OCI-LY3 (cell line): ENCODE measurements around the gene CACFD1.

Source experiments
- EZH2phosphoT487 ChIP-seq: fragments of 200-600 bp; shearing (Covaris generic); IDR thresholded peaks from 2 replicates; pipeline ENCODE4 v1.6.1; 2018; ENCODE audit warnings: antibody characterized with exemption, mixed run types, low read depth
- TF ChIP-seq, protein P1 (sequence below): fragments of 200-600, 300-600 bp; sonication (generic); IDR thresholded peaks from 2 replicates; pipeline ENCODE4 v1.5.1; 2014; ENCODE audit warnings: antibody characterized with exemption, low read length, low read depth

DNA sequence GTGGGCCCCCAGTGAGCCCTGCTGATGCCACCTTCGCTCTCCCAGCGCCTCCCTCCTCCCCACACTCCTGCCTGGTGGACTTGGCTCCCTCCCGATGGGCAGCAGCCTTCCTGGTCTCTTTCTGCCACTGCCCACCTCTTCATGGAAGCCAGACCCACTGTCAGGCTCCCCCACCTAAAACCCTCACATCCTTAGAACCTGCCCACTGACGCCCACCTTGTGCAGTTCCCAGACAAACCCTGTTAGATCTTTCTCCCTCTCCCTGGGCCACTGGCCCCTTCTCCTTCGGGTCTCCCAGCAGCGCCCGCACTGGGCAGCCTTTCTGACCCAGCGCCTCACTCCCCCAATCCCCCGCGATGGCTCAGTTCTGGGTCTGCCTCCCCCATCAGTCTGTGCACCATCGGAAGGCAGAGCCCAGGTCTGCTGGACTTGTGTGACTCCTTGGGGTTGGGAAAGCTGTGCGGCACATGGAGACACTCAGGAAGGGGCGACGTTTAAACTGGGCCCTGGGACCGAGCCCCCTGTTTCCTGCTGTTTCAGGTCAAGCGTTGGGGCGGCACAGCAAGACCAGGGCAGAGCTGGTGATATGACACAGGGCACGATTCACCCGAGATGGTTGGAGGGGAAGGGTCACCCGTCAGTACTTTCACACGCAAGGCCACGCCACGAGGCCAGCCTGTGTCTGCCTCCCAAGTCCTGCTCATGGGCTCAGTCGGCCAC lies 47.6 kb downstream of the CACFD1 start:
- TF ChIP-seq, protein P1, sequence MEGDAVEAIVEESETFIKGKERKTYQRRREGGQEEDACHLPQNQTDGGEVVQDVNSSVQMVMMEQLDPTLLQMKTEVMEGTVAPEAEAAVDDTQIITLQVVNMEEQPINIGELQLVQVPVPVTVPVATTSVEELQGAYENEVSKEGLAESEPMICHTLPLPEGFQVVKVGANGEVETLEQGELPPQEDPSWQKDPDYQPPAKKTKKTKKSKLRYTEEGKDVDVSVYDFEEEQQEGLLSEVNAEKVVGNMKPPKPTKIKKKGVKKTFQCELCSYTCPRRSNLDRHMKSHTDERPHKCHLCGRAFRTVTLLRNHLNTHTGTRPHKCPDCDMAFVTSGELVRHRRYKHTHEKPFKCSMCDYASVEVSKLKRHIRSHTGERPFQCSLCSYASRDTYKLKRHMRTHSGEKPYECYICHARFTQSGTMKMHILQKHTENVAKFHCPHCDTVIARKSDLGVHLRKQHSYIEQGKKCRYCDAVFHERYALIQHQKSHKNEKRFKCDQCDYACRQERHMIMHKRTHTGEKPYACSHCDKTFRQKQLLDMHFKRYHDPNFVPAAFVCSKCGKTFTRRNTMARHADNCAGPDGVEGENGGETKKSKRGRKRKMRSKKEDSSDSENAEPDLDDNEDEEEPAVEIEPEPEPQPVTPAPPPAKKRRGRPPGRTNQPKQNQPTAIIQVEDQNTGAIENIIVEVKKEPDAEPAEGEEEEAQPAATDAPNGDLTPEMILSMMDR: no peak
- no peak for TF ChIP-seq EZH2phosphoT487
